ENCODE data around the gene IP6K2. TPM values are rescaled to one million over a fixed set of nuclear protein-coding genes. Genes with fewer than 3 reads are reported as not detected.

The IP6K2 gene
- total and polyA plus RNA-seq, 2 of the 13 experiments (the other 11 are each of a cell fraction or from before 2014, with no cell fraction given): 85.5 to 112 TPM

- peak; percentile 86; the same call in 1 of the 2 replicates for TF ChIP-seq ARID4A (CRISPR knock-in tag; IDR thresholded peaks at IDR 0.05; ENCODE audit: borderline replicate concordance)
- TF ChIP-seq PITX1 (CRISPR knock-in tag; IDR thresholded peaks at IDR 0.05): peak; percentile 56
- TF ChIP-seq ZFY (CRISPR knock-in tag; IDR thresholded peaks at IDR 0.05): peak; percentile 78
- TF ChIP-seq ASH2L (IDR thresholded peaks at IDR 0.05; ENCODE audit: insufficient read length, low read depth, low read length): peak; percentile 98
- peak; percentile 56; the same call in 1 of the 2 replicates for TF ChIP-seq ZBTB46 (CRISPR knock-in tag; IDR thresholded peaks at IDR 0.05; ENCODE audit: borderline replicate concordance)
- no peak for TF ChIP-seq HMGA1 (CRISPR knock-in tag; conservative IDR thresholded peaks at IDR 0.05)
- TF ChIP-seq ZNF235 (CRISPR knock-in tag; IDR thresholded peaks at IDR 0.05; ENCODE audit: borderline replicate concordance): no peak
- no peak for TF ChIP-seq ETV6 (CRISPR knock-in tag; conservative IDR thresholded peaks at IDR 0.05)
- no peak for TF ChIP-seq HOXA9 (CRISPR knock-in tag; IDR thresholded peaks at IDR 0.05; ENCODE audit: borderline replicate concordance)
- TF ChIP-seq YEATS2 (CRISPR knock-in tag; IDR thresholded peaks at IDR 0.05; ENCODE audit: borderline replicate concordance): peak; percentile 68; the same call in 1 of the 2 replicates
- no peak for TF ChIP-seq ZNF572 (CRISPR knock-in tag; IDR thresholded peaks at IDR 0.05)
- peak; percentile 12; the same call in 1 of the 2 replicates for TF ChIP-seq TFAP4 (IDR thresholded peaks at IDR 0.05; ENCODE audit: borderline replicate concordance, low read depth)
- TF ChIP-seq ZNF496 (CRISPR knock-in tag; IDR thresholded peaks at IDR 0.05; ENCODE audit: insufficient replicate concordance): no peak
- TF ChIP-seq ARNT2 (CRISPR knock-in tag; IDR thresholded peaks at IDR 0.05; ENCODE audit: low read depth): no peak; the same call in 1 of the 2 replicates
- no peak for TF ChIP-seq MLLT10 (CRISPR knock-in tag; IDR thresholded peaks at IDR 0.05)
- no peak for TF ChIP-seq ZNF207 (IDR thresholded peaks at IDR 0.05; ENCODE audit: borderline replicate concordance)
- peak; percentile 48; the same call in 1 of the 2 replicates for TF ChIP-seq RBFOX2 (IDR thresholded peaks at IDR 0.05; ENCODE audit: low read depth, low read length)
- peak; percentile 77 for TF ChIP-seq UBTF (CRISPR knock-in tag; IDR thresholded peaks at IDR 0.05)
- no peak for TF ChIP-seq BRCA1 (CRISPR knock-in tag; IDR thresholded peaks at IDR 0.05)
Measured at GRCh38 chr3:48739955-48740823, 23.2 kb upstream of the IP6K2 start (continued).

Data from HepG2 (cell line).